ENCODE data around the gene AFAP1L1. TPM values are rescaled to one million over a fixed set of nuclear protein-coding genes. Genes with fewer than 3 reads are reported as not detected.

The AFAP1L1 gene
- total and polyA plus RNA-seq, 2 donors (not counting 3 experiments of a cell fraction or from before 2014, with no cell fraction given): 7.9 to 73.2 TPM

- Histone ChIP-seq H3K9me1 (replicated peaks; ENCODE audit: control insufficient read depth, extremely low read depth, insufficient read depth, low read length) (no peaks in the 10 kb centered on the region), H2AFZ (ENCODE audit: low read depth, low read length) (no peak overlapping the region), H3K79me2 (ENCODE audit: control insufficient read depth, insufficient read depth, low read length) (no peaks in the 10 kb centered on the region), H3K4me3 (replicated peaks in 1 of 3; ENCODE audit: insufficient read depth in 1 of 3, low read depth in 1 of 3, low read length in 3 of 3) (no peak overlapping the region), H4K20me1 (replicated peaks; ENCODE audit: control insufficient read depth, extremely low read depth, insufficient read depth, low read length) (no peaks in the 10 kb centered on the region), H3K9me3 (replicated peaks; ENCODE audit: control insufficient read depth, insufficient read depth, low read length) (no peaks in the 10 kb centered on the region), H3K36me3 (ENCODE audit: control insufficient read depth in 2 of 2, extremely low read depth in 1 of 2, insufficient read depth in 2 of 2, low read length in 2 of 2) (no peaks in the 10 kb centered on the region), H3K9ac (replicated peaks; ENCODE audit: extremely low read depth, insufficient read depth, low read length) (no peak overlapping the region), H3K4me2 (ENCODE audit: insufficient read depth, low read length) (no peak overlapping the region), H3K4me1 (ENCODE audit: control insufficient read depth, extremely low read depth, insufficient read depth, low read length) (no peaks in the 10 kb centered on the region), H3K27ac (ENCODE audit: insufficient read depth, low read depth, low read length) (no peak overlapping the region), H3K27me3 (ENCODE audit: control insufficient read depth in 2 of 2, insufficient read depth in 2 of 2, low read length in 2 of 2) (no peaks in the 10 kb centered on the region)
- BruUV-seq (replicated peaks): no TSS peak
- no peak for FAIRE-seq
- ChIA-PET CTCF (interaction anchor here (0.6 to 3.7 kb wide), 2 partner anchors 57 to 109 kb away, joined by 4 to 49 read pairs; no protein-coding TSS in a partner anchor), POLR2A (no interaction called here)
- TF ChIP-seq FOS (IDR thresholded peaks at IDR 0.05; ENCODE audit: borderline replicate concordance, insufficient read depth, low read length) (no peak), EZH2 (IDR thresholded peaks at IDR 0.05; ENCODE audit: borderline replicate concordance, low read depth, low read length, severe bottlenecking) (no peak), MAX (IDR thresholded peaks at IDR 0.05; ENCODE audit: insufficient read depth, insufficient read length) (no peak), MYC (IDR thresholded peaks at IDR 0.05; ENCODE audit: low read depth, low read length) (no peak), POLR2AphosphoS5 (IDR thresholded peaks at IDR 0.05; ENCODE audit: insufficient read depth, low read depth, low read length) (no peak), JUN (IDR thresholded peaks at IDR 0.05; ENCODE audit: borderline replicate concordance, insufficient read depth, insufficient read length, low read depth) (no peak), GATA2 (IDR thresholded peaks at IDR 0.05; ENCODE audit: insufficient read depth, insufficient read length, low read depth, low read length) (no peak), POLR2A (IDR thresholded peaks at IDR 0.05; ENCODE audit: low read depth, low read length) (no peak)
- TF ChIP-seq, protein P1, sequence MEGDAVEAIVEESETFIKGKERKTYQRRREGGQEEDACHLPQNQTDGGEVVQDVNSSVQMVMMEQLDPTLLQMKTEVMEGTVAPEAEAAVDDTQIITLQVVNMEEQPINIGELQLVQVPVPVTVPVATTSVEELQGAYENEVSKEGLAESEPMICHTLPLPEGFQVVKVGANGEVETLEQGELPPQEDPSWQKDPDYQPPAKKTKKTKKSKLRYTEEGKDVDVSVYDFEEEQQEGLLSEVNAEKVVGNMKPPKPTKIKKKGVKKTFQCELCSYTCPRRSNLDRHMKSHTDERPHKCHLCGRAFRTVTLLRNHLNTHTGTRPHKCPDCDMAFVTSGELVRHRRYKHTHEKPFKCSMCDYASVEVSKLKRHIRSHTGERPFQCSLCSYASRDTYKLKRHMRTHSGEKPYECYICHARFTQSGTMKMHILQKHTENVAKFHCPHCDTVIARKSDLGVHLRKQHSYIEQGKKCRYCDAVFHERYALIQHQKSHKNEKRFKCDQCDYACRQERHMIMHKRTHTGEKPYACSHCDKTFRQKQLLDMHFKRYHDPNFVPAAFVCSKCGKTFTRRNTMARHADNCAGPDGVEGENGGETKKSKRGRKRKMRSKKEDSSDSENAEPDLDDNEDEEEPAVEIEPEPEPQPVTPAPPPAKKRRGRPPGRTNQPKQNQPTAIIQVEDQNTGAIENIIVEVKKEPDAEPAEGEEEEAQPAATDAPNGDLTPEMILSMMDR (IDR thresholded peaks at IDR 0.05; ENCODE audit: extremely low read depth in 1 of 2, insufficient read depth in 1 of 2, low read depth in 1 of 2, low read length in 2 of 2): no peak
- intact Hi-C loops (cut with micrococcal nuclease): no loop called here
- dilution Hi-C loops (cut with MboI; ENCODE audit: extremely low pct_ligation_motif_present, low sequenced_read_pairs): no loop called here
- DNase-seq (ENCODE audit: low read depth, low spot score): no peak
Observed at GRCh38 chr5:149374303-149374702, 102.6 kb downstream of the AFAP1L1 start.
